ENCODE data around the gene GPR139.

The GPR139 gene

GRCh38 chr16:19994466-19995170 lies 79.1 kb downstream of the GPR139 start:
- H3K4me3 ChIP-seq (ENCODE audit: low read depth, low read length) = no peak overlapping the region
- DNase-seq (ENCODE audit: low read depth) = no peak
- TF ChIP-seq CTCF (conservative IDR thresholded peaks at IDR 0.05; ENCODE audit: low read depth, low read length) = no peak

- no peak for TF ChIP-seq CTCF (conservative IDR thresholded peaks at IDR 0.05; ENCODE audit: low read depth, low read length)
These were observed 82.1 kb downstream of the GPR139 start for GRCh38 chr16:19991614-19992013.

GRCh38 chr16:19984135-19984534 lies 89.6 kb downstream of the GPR139 start:
- no peak for TF ChIP-seq CTCF (conservative IDR thresholded peaks at IDR 0.05; ENCODE audit: low read depth, low read length)
- H3K4me3 ChIP-seq (ENCODE audit: low read depth, low read length) = no peak overlapping the region
- no peak for DNase-seq (ENCODE audit: low read depth)

More at GRCh38 chr16:19991614-19992013, 82.1 kb downstream of the GPR139 start:
- DNase-seq (ENCODE audit: low read depth) = no peak
- no peak overlapping the region for H3K4me3 ChIP-seq (ENCODE audit: low read depth, low read length)

Data from choroid plexus epithelial cell (primary cell).